HG03103 (cell line): Measurements from ENCODE around the gene RALGAPB.

ENCODE experiments used
- ATAC-seq: cut with Tn5 transposase; IDR thresholded peaks from one replicate; pipeline ENCODE4 v1.9.1; 2021; ENCODE audit warnings: low read depth; ENCODE audit not compliant: unreplicated experiment

RALGAPB gene

GRCh38 chr20:38543014-38543906, 70.6 kb downstream of the RALGAPB start:
- no peak for ATAC-seq

- no peak for ATAC-seq
Measured at GRCh38 chr20:38545771-38546170, 73.1 kb downstream of the RALGAPB start.

DNA sequence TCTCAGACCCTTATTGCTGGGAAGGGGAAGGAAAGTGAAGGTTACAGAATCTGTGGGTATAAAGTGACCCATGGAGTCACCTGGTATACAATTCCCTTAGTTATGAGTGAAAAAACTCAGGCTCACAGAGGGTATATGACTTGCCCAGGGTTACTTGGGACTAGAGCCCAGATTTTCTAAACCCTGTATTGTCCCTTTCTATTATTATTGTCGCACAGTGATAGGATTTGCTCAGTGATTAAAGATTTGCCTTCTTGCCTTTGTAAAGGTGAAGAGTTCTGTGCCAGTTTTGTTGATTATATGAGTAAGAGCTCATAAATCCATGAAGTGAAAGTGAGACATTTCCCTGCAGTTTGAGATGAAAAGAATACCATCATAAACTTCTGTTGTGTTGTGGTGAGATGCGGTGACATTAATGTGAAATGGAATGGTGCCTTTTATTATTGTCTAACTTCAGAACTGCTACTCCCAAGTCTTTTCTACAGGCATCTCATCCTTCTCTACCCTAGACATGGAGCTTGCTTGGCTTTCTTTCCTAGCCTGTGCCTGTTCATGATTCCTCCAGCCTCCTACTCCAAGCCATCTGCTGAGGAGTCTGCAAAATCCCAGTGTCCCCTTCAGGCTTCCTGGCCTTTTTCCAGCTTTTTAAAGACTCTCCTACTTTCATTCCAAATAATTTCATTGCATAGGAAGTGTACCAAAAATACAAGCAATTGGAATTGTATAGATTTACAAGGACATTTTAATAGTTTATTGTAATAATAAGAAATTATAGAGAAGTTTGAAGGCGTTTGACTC, 74.8 kb downstream of the RALGAPB start:
- no peak for ATAC-seq

- no peak for ATAC-seq
Measured at GRCh38 chr20:38548356-38549083, 75.9 kb downstream of the RALGAPB start.

GRCh38 chr20:38550274-38550673, 77.6 kb downstream of the RALGAPB start:
- no peak for ATAC-seq

DNA sequence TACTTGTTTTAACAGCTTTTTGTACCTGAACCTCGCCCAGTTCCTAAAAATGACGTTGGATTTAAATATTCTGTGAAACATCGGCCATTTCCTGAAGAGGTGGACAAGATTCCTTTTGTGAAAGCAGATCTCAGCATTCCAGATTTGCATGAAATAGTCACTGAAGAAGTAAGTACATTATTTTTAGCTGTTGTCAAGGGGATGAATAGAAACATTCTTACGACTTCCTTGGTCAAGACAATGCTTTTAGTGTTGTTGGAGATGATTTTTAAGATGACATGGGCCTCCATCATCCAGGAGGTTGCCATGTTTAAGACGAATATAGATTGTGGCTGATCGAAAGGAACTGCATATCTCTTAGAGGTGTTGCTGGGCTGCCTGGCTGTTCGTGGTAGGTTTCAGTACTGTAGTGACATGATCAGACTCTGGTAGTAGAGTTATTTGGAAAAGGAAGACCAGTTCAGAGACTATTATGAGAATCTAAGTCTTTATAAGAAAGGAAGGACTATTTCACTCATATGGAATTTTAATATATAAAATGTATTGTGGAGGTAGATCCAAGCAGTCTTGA, 78.5 kb downstream of the RALGAPB start:
- ATAC-seq, result no peak

DNA sequence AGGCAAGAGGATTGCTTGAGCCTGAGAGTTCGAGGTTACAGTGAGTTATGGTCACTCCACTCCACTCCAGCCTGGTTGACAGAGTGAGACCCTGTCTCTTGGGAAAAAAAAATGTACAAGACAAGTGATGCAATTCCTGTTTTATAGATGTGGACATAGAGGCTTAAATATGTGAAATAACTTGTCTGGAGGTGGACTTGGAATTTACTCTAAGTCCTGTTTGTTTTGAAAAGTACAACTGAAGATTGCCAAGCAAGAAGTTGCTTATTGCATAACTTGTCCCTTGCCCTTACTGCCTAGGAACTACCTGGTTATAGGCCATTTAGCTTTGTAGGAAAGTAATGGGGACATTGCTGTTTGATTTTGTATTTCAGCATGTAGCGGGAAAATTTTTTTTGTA, 82.3 kb downstream of the RALGAPB start:
- no peak for ATAC-seq

- ATAC-seq, result no peak
Measured at GRCh38 chr20:38555395-38555794, 82.8 kb downstream of the RALGAPB start.

- no peak for ATAC-seq
Measured at GRCh38 chr20:38557174-38557573, 84.5 kb downstream of the RALGAPB start.

- no peak for ATAC-seq
Measured at GRCh38 chr20:38558596-38559360, 86.1 kb downstream of the RALGAPB start.

DNA sequence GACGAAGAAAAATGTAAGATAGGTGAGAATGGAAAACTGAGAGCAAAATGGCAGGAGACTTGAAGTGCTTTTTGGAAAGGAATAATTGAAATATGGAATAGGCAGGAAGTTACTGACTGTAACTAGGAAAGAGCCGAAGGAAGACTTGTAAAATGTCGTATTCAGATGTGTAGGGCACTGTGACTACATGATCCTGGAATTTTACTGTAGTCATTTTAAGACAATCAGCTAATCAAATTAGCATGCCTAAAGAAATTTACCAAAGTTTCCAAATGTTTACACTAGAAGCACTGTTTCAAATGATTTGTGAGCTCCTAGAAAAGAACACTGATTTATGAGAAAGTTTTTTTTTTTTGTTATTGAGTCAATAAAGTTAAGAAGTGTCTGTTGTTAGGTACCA, 87.1 kb downstream of the RALGAPB start:
- ATAC-seq, result no peak

DNA sequence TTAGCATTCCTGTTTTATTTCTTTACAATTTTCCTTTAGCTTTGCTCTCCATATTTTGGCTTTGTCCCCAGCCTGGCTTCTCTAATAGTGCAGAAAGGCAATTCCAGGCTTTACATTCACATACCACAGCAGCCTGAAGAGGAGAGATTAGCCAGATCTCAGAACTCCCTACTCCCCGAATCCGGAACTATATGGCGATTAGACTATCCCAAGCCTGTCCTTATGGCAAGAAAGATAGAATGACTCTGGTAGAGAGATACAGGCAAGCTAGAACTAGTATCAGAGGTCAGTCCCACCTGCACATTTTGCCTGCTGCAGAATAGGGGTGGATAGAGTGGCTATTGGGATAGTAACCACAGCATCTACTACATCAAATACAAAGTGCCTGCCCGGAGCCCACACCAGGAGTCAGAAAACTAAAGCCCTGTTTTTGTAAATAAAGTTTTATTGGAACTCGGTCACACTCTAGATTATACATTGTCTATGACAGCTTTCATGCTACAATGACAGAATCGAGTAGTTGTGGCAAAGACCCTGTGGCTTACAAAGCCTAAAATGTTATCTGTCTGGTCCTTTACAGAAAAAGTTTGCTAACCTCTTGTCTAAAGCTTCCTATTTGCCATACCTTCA, 91.3 kb downstream of the RALGAPB start:
- no peak for ATAC-seq

DNA sequence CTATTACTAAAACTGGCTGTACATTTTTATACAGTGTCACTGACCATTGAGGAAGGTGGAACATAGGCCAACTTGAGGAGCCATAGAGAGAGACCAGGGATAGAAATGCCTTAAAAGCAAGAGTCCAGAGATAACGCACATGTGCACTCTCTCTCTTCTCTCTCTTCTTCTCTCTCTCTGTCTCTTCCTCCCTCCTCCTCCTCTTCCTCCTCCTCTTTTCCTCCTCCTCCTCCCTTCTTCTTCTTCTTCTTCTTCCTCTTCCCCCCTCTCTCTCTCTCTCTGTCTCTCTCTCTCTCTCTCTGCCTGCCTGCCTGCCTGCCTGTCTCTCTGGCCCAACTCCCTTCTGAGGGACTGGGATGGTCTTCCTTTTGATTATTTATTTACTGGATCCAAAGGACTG, 92.0 kb downstream of the RALGAPB start:
- ATAC-seq, result no peak

GRCh38 chr20:38566036-38566598, 93.5 kb downstream of the RALGAPB start:
- ATAC-seq, result no peak

- no peak for ATAC-seq
Measured at GRCh38 chr20:38569747-38570525, 97.3 kb downstream of the RALGAPB start.

DNA sequence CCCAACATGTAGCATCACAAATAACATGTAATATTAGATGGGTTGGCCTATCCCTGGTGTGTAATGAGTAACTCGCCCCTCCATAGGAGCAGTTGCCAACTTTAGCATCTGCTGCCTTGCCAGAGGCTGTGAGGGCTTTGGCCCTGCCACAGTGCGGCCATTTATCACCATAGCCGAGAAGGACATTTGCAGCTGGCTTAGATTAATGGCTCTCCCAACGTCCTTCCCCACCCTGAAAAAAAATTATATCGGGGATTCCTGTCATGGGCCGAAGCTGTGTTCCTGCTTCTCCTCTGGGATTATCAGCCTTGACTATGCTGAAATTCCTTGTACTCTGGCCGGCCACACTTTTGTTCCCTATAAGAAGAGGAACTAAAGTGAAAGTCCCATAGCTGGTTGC, 100.8 kb downstream of the RALGAPB start:
- ATAC-seq, result no peak

DNA sequence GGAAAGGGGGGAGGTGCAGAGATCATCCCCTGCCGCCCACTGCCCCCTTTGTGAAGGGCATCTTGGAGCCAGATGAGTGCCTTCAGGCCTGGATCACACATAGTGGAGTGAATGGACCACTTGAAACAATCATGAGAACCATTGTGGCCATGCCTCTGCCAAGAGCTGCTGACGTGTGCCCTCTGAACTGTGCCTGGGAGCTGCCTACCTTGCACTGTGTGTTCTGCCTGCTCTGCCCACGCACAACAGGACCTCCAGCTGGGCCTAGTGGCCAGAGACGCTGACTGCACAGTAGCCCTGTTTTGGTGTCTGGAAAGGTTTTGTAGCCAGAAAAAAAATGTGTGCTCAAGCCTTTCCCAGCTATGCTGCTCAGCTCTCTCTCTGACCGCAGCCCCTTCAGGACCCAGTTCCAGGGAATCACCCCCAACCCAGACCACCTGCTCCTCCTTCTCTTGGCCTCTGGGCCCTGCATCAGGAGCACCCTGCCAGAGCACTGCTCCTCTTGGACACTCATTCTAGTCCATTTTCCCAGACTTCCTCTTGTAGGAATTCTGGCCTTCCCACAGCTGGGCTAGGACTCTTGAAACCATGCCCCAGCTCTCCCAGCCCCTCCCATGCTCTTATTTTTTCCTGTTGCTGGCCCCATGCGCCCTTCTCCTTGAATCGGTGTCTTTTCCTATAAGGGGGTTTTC, 106.7 kb downstream of the RALGAPB start:
- ATAC-seq, result no peak

DNA sequence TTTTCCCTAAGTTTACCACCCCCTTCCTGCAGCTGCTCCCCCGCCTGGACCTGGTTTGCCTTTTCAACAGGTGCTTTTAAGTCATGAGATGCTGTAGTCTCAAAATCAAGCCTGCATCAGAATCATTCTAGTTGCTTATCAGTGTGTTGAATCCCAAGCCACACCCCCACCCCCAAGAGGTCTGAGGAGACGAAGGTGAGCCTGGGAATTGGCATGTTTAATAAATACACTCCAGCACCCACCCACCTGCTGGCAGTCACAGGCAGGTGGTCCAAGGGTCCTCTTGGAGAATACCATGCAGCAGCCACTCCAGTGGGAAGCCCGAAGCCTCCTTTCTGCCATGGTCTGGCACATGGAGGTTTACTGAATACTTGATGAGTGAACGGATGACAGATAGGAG, 107.3 kb downstream of the RALGAPB start:
- ATAC-seq, result no peak
